Measurements from ENCODE around the gene AGMO.

GRCh38 chr7:15475808-15476530 is 85.8 kb downstream of the AGMO start:
- no peak for TF ChIP-seq CTCF (IDR thresholded peaks at IDR 0.05; ENCODE audit: insufficient read depth, low read length, poor library complexity, severe bottlenecking)
- no peak for TF ChIP-seq EZH2phosphoT487 (conservative IDR thresholded peaks at IDR 0.05; ENCODE audit: low read length)

All from SU-DHL-6 (cell line).